ENCODE measurements around the gene PGM2.

- TF ChIP-seq EZH2 (IDR thresholded peaks at IDR 0.05; ENCODE audit: insufficient read depth, poor library complexity, severe bottlenecking) (no peak), EZH2phosphoT487 (IDR thresholded peaks at IDR 0.05; ENCODE audit: insufficient read depth, low read depth) (no peak)
Observed at GRCh38 chr4:37909332-37910090, 83.0 kb downstream of the PGM2 start.
